IPS-NIHi7 (cell line): ENCODE data around the gene ANO2.

ENCODE experiments used
- DNase-seq: peaks from one replicate; pipeline ENCODE4 v3.0.0; 2012; ENCODE audit warnings: mixed read lengths; ENCODE audit errors: extremely low spot score

ANO2 gene

DNA sequence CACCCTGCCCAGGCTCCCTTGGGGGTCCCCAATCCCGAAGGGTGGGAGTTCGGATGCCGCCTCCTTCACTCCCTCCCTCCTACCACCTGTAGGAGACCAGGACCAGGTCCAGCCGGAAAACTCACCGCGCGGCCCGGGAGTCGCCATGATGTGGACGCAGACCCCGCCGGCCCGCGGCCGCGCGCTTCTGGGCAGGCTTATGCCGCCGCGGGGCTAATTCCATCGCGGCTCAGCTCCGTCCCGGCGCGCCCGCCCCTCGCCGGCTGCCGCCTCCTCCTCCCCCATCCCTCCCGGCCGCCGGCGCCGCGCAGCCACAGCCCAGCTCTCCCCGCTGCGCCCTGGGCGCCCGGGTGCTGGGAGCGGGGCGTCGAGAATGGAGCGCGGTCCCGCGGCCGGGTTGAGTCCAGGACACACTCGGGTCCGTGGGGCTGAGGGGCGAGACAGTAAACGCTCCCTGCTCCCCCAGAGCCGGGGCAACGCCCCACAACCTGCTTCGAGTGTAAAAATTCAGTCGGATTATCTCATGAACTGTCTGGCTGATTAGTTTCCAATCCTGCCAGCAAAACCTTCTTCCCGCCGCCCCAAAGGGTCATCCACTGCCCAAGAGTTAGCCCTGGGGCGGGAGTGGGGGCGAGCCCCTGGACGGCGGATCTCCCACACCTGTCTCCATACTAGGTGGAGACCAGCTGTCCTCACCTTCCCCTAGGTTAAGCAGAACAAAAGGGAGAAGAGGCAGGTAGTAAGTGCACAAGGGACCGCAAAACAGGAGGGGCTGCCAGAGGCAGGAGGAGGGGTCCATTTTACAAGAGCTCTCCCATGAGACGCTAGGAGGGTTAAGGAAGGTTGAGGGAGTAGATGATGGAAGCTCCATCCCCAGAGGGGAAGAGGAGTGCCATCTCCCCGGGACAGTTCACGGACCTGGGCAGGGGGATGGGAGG lies at the start of gene ANO2:
TSS of gene ANO2 (minus strand) at position 189 of the 938 bp plus-strand sequence. CDS start at position 147, 42 bp downstream.
- peak; percentile 78 for DNase-seq

- DNase-seq, result no peak
Observed at GRCh38 chr12:5989621-5990020, 44.6 kb upstream of the ANO2 start.

DNA sequence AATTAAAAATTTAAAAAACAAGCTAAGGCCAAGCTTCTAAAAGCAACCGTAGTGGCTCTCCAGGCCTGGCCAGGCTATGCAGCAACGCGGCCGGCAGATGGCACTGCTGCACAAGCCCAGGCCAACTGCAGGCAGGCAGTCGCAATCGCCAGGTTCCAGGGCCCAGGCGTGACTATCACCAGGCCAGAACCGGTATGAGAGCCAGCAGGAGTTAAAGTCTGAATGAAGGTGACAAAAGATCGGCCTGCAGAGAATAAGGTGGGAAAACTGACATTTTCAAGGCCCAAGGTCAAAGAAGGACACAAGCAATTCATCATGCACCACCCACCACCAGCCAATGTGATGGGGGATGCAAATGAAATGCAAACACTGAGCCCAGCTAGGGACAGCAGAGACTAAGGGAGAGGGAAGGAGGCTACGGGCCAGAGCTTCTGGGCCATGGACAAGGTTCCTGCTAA lies 43.6 kb upstream of the ANO2 start:
- DNase-seq, result peak; percentile 93

DNA sequence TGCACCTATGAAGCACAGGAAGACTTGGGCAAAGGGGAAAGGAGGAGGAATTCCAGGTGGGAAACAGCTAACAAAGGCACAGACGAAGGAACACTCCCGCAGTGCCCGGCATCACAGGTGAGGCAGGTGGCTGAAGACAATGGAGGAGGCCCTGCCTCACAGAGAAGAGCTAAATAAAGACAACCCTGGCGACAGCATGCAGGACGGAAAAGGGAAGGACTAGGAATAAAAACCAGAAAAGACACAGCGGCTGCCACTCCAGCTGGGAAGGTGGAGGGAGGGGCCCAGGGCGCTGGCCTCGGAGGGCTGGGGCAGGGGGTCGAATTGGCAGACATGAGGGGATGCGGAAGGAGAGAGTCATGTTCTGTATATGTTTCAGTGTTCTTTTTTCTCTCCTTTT lies 43.0 kb upstream of the ANO2 start:
- no peak for DNase-seq

DNA sequence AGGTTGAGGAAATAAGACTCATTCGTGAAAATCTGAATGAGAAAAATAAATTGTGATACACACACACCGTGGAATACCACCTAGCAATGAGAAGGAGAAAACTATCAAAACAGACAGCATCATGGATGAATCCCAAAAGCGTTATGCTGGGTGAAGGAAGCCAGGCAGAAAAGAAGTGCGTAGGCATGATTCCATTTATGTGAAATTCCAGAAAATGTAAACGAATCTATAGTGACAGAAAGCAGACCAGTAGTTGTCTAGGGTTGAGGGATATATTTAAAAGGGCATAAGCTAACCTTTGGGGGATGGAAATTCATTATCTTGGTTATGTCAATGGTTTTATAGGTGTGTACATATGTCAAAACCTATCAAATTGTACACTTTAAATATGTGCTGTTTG lies 42.5 kb upstream of the ANO2 start:
- DNase-seq, result no peak

GRCh38 chr12:5985471-5985870 lies 40.4 kb upstream of the ANO2 start:
- DNase-seq, result no peak

DNA sequence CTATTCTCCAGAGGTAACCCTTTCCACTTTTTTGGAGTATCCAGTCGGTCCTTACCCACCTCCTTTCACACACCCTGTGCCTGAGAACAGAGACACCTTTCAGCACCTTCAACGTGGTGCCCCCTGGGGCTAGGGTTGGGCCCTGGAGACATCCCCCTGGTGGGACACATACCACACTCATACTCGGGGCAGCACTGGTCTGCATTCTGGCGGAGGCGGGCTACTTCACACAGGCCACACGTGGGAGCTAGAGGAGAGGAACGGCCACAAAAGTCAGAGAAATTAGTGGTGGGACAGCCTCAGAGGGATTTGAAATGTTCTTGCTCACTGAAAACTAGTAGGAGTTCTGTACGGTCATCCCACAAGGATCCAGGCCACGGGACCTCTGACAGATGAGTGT lies 39.8 kb upstream of the ANO2 start:
- no peak for DNase-seq

- DNase-seq, result no peak
Observed at GRCh38 chr12:5982106-5982505, 37.0 kb upstream of the ANO2 start.

DNA sequence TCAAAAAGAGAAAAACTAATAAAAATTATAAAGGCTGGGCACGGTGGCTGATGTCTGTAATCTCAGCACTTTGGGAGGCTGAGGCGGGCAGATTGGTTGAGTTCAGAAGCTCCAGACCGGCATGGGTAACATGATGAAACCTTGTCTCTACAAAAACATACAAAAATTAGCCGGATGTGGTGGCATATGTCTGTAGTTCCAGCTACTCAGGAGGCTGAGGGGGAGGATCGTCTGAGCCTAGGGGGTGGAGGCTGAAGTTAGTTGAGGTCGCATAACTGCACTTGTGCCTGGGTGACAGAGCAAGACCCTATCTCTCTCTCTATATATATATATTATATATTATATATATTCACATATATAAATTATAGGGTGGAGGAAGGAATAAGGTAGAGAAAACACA lies 32.5 kb upstream of the ANO2 start:
- DNase-seq, result no peak

- DNase-seq, result no peak
Observed at GRCh38 chr12:5976711-5977110, 31.7 kb upstream of the ANO2 start.

DNA sequence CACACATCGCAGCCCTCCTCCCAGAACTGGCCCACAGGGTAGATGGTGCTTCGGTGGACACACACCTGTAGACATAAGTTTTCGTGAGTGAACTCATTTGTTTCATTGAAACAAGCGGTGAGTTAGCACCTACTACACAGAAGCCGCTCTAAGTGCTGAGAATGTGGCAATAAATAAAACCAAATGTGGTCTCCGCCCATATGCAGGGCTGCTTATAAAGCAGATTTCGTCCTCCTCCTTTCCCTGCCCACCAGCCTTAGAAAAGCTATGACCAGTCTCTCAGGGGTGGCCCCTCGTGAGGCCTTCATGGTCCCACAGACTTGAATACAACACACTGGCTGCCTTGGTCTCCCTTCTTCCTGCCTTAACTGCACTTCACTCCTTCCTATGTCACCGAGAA lies 31.1 kb upstream of the ANO2 start:
- no peak for DNase-seq

DNA sequence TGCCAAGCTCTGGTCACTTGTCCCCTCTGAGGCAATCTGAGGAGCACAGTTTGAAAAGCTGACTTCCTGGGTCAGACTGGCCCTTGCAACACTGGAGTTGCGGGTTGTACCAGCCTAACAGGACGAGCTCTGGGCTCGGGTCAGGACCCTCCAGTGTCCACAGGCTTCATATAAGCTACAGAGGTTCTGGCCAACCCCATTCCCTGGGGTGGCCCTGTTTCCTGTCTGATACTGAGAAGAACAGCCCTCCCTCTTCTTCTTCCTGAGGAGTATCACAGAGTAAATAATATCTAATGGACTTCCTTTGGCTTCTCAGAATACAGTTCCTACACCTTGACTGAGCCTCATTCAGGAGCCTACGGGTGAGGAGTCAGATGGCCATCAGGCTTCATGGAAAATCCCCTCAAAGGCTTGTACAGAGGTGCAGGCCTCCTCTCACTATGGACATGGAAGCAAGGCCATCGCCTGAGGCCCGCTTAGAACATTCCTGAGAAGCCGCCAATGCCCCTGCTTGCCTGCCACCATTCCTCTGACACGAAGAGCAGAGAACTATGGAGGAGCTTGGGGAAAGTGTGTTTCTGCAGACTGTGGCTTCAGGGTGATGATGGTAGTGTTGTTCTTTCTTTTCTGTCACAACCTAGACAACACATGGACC lies 28.5 kb upstream of the ANO2 start:
- no peak for DNase-seq

- DNase-seq, result no peak
Observed at GRCh38 chr12:5972387-5972786, 27.3 kb upstream of the ANO2 start.

DNA sequence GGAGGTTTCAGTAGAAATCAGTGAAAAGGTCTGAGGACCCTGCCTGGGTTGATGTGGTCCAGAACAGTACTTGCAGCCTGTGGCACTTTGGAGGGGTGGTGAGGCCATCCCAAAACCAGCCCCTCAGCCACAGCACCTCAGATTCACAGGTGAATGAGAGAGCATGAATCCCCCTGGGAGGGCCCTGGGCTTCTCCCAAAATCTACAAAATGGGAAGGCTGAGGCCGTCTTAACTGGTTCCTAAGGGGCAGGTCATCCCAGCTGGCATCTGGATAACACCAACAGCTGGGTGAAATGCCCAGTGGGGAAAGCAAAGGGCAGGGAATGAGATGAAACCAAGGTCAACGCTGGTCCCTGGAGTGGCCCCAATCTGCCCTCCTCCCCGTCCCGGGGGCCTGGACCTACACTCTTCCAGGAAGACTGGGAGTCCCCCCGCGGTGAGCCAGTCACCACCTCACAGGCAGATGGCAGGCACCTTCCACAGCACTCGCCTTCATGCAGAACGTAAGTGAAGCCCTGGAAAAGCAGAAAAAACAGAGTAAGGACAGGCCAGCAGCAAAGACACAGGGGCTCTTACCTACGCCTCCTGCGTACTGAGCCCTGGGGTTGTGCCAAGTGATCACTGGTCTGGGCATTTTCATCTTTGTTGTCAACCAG lies 26.3 kb upstream of the ANO2 start:
- no peak for DNase-seq

- peak; percentile 35 for DNase-seq
Observed at GRCh38 chr12:5969974-5970690, 25.1 kb upstream of the ANO2 start.

GRCh38 chr12:5969156-5969973 lies 24.3 kb upstream of the ANO2 start:
- no peak for DNase-seq

GRCh38 chr12:5967645-5968415 lies 22.8 kb upstream of the ANO2 start:
- no peak for DNase-seq

DNA sequence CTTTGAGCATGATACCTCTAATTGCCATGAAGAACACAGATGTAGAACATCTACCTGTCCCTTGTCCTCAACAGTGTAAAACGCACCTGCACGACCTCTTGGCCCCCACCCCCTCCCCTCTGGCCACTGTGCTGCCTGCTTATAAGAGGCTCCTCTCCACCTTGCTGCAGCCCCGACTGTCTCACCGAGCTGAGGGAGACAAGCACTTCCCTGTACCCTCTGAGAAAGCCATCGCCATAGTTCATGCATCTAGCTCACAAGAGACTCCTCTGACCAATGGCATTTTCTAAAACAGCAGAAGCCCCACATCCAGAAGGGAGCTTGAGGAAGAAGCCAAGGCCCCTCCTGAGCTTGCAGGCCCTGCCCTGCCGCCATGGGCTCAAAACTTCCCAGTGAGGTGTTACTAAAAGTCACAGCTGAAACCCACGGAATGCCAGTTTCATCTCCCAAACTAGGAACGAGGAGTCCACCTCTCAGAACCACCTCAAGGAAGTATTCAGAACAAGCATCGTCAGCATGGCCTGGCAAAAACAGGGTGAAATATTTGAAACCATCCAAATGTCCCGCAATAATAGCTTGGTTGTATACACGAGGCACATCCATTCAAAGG lies 21.5 kb upstream of the ANO2 start:
- no peak for DNase-seq

DNA sequence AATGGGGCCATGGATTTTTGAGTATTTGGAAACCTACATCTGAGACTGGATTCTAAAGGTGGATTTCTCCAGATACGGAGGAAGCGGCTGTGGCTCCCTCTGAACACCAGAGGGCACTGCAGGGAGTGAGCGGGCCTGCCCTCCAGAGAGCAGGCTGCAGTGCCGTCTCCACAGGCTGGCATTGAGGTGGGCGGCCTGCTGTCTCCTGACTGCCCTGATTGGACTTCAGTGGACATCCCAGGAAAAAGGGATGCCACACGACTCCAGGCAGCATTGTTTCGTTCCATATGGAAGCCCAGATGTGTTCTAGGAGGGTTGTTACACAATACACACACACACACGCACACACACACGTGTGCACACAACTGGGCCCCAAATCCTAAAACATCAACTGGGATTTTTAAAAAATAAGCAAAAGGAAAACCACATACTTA lies 20.9 kb upstream of the ANO2 start:
- DNase-seq, result peak; percentile 80
